ENCODE data around the gene PRPF8. TPM values are rescaled to one million over a fixed set of nuclear protein-coding genes. Genes with fewer than 3 reads are reported as not detected.

Gene PRPF8
- total RNA-seq, 6 experiments from 2014 or later = 224 to 285 (median 248) TPM

GRCh38 chr17:1640329-1641064 lies 44.2 kb downstream of the PRPF8 start:
- DNase-seq = no peak
- H3K4me3 Mint-ChIP-seq = no peak overlapping the region
- peaks cover 11% of the 10 kb centered on the region for H3K4me1 Mint-ChIP-seq (ENCODE audit: low read depth)
- H3K36me3 Mint-ChIP-seq (ENCODE audit: low read depth) = no peaks in the 10 kb centered on the region
- H3K27ac Mint-ChIP-seq = no peak overlapping the region
- peaks cover 3% of the 10 kb centered on the region for H3K27me3 Mint-ChIP-seq (ENCODE audit: insufficient read depth)
- no peak for TF ChIP-seq CTCF (IDR thresholded peaks at IDR 0.05)
- no peaks in the 10 kb centered on the region for H3K9me3 Mint-ChIP-seq

- no peaks in the 10 kb centered on the region for H3K9me3 Mint-ChIP-seq
- H3K27ac Mint-ChIP-seq = no peak overlapping the region
- no peaks in the 10 kb centered on the region for H3K36me3 Mint-ChIP-seq (ENCODE audit: low read depth)
- peaks cover 9% of the 10 kb centered on the region for H3K4me1 Mint-ChIP-seq (ENCODE audit: low read depth)
- DNase-seq = no peak
- H3K4me3 Mint-ChIP-seq = no peak overlapping the region
- H3K27me3 Mint-ChIP-seq (ENCODE audit: insufficient read depth) = peaks cover 4% of the 10 kb centered on the region
- no peak for TF ChIP-seq CTCF (IDR thresholded peaks at IDR 0.05)
Measured at GRCh38 chr17:1639549-1640180, 45.0 kb downstream of the PRPF8 start.

DNA sequence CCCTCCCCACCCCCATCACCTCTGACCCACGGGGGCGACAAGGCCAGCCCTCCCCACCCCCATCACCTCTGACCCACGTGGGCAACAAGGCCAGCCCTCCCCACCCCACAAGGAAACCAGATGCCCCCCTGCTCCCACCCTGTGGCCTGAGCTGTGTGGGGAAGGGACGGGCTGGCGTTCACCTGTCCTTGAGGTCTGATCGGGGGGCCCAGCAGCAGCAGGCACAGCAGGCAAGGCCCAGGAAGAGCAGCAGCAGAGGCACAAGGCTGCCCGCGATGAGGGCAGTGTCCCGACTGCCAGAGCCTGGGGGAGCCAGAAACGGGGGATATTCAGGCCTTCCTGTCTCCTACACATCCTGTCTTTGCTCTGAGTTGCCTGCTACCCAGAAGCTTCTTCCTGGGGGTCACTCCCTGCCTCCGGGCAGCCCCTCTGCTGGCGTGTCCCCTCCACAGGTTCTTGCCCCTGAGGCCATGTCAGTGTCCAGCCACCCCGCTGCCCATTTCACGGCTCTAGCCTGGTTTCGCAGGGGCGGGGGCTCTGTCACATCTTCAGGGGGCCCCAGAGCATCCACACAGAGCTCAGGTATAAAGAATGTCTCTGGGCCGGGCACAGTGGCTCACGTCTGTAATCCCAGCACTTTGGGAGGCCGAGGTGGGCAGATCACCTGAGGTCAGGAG lies 45.9 kb downstream of the PRPF8 start:
- Mint-ChIP-seq H3K36me3 (ENCODE audit: low read depth) (no peaks in the 10 kb centered on the region), H3K27me3 (ENCODE audit: insufficient read depth) (peaks cover 7% of the 10 kb centered on the region), H3K9me3 (no peaks in the 10 kb centered on the region), H3K4me1 (ENCODE audit: low read depth) (peaks cover under 1% of the 10 kb centered on the region), H3K4me3 (no peak overlapping the region), H3K27ac (no peak overlapping the region)
- no peak for DNase-seq
- TF ChIP-seq CTCF (IDR thresholded peaks at IDR 0.05) = no peak

- DNase-seq = no peak
- peaks cover 7% of the 10 kb centered on the region for H3K27me3 Mint-ChIP-seq (ENCODE audit: insufficient read depth)
- no peaks in the 10 kb centered on the region; the same call in 1 of the 2 replicates for H3K4me1 Mint-ChIP-seq (ENCODE audit: low read depth)
- H3K36me3 Mint-ChIP-seq (ENCODE audit: low read depth) = no peaks in the 10 kb centered on the region
- no peak for TF ChIP-seq CTCF (IDR thresholded peaks at IDR 0.05)
- H3K27ac Mint-ChIP-seq = no peak overlapping the region
- H3K4me3 Mint-ChIP-seq = no peak overlapping the region
- no peaks in the 10 kb centered on the region for H3K9me3 Mint-ChIP-seq
Measured at GRCh38 chr17:1638171-1638590, 46.5 kb downstream of the PRPF8 start.

DNA sequence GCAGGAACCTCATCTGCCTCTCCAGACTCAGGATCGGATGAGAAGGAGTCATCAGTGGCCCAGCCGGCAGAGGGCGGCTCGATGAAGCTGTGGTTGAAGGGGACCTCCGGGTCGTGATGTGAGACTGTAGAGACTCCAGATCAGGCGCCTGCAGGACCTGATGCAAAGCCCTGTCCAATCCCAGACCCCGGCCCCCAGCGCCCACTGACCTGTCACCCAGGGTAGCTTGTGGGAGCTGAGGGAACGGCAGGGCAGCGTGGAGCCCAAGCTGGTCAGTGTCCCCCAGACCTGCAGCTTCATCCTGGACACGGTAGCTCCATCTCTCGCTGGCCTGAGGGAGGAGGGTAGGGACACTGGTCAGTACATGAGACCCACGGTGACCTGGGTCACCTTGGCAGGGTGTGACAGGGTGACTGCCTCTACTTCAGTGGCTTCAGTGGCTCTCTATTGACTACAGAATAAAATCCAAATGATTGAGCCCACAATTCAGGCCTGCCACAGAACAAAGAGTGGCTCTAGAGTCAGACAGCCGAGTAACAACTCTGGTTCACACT lies 47.9 kb downstream of the PRPF8 start:
- TF ChIP-seq CTCF (IDR thresholded peaks at IDR 0.05) = no peak
- H3K36me3 Mint-ChIP-seq (ENCODE audit: low read depth) = no peaks in the 10 kb centered on the region
- H3K27ac Mint-ChIP-seq = no peak overlapping the region
- no peaks in the 10 kb centered on the region for H3K9me3 Mint-ChIP-seq
- no peaks in the 10 kb centered on the region; the same call in 1 of the 2 replicates for H3K4me1 Mint-ChIP-seq (ENCODE audit: low read depth)
- H3K4me3 Mint-ChIP-seq = no peak overlapping the region
- DNase-seq = no peak
- H3K27me3 Mint-ChIP-seq (ENCODE audit: insufficient read depth) = peaks cover 8% of the 10 kb centered on the region
